Stimulated activated CD8-positive, alpha-beta memory T cell treated with anti-CD3 and anti-CD28 coated beads, Interleukin-12 subunit alpha, Interleukin-12 subunit beta, amount 100 ng/mL, for 24 hours (primary cell): ENCODE data around the gene RNF8.

Experiments
- DNase-seq: peaks from one replicate; pipeline ENCODE4 v3.0.0-alpha.2; 2020; ENCODE audit errors: extremely low read depth

Gene RNF8

DNA sequence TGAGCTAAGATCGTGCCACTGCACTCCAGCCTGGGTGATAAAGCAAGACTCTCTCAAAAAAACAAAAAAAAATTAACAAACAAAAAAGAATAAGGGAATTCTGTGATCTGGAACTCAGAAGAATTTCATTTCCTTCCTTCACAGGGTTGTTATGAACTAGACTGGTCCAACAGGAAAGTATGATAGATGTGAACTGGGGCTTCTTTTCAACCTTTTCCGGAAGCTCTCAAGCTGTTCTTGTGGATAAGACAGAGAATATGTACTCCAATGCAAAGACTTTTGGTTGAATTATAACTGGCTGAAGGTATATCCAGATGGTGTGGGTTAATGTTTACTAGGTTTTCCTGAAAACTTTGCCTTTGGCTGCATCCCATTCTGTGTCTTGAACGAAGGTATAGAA is 5.3 kb downstream of the RNF8 start:
- DNase-seq, result no peak

GRCh38 chr6:37362101-37362828 is 8.5 kb downstream of the RNF8 start:
- no peak for DNase-seq

DNA sequence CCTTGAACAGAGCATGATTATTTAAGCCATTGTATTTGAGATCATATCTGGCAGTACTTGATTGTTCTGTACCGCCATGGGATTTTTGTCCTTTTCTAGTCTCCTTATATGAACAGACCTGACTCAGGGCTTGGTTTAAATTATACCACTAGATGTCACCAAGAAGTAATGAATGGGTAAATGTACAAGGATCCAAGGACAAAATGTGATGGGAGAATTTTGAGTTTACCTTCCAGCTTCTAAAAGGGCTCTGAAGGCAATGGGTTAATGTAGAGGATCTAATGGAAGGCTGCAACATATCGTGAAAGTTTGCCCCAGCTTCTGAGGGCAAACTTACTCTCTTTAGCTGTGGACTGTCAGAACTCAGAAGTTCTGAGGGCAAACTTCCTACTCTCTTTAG is 12.0 kb downstream of the RNF8 start:
- no peak for DNase-seq

DNA sequence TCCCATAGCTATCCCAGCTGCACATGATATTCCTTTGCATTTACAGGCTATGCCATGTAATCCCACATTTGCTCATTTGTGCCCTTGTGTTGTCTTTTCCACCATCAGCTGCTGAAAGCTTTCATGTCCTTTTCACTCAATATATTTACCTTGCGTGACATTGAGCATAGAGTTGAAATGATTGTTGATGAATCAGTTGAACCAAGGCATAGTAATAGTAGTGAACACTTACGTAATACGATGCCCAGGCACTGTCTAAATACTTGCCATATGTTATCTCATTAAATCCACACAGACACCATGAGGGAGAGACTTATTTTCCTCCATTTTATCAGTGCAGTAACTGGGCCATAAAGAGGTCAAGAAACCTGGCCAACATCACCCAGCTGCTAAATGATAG is 13.1 kb downstream of the RNF8 start:
- no peak for DNase-seq

DNA sequence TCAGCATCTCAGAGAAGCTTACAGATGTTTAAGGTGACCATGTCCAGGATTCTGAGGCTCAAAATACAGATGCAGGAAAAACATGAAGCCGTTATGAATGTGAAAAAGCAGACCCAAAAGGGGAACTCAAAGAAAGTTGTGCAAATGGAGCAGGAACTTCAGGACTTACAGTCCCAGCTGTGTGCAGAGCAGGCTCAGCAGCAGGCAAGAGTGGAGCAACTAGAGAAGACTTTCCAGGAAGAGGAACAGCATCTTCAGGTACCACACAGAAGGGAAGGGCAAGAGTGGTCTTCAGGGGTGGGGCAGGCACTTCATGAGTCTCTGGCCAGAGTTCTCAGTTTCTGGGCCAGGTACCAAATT is 15.2 kb downstream of the RNF8 start:
- no peak for DNase-seq

- no peak for DNase-seq
Observed at GRCh38 chr6:37369321-37370201, 15.8 kb downstream of the RNF8 start.

DNA sequence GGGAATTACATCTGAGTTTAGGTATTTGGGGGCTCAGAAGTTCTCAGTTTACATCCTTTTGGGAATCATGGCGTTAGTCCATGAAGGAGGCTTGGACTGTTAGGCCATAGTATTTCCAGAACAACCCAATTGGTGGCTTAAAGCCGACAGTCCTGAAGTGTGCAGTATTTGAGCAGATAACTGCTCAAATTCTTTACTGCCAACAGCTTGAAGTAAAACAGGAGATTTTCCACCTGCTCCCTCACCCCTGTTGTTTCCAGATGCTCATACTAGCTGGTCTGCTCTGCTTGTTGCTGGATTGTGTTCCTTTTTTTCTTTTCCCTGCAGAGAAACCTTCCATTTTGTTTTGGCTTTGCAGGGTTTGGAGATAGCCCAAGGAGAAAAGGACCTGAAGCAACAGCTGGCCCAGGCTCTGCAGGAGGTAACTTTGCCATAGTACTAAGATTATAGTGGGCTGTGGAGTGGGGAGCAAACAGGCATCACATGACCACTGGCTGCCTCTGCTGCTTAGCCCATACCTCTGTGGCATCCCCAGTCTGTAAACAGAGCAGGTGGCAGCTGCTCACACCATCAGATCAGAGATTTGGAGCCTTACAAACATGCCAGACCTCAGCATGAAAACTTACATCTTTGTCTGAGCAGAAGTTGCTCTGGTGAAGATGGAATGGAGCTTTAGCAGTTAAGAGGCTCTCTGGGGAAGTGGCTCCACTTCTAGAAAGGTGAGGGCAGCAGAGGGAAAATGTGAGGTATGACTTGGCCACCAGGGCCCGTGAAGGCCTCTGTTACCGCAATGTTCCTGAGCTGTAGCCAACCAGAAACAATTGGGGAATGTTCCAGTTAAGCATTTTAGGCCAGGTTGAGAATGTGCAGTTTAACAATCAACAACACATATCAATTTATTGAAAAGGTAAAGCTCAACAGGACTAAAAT is 17.6 kb downstream of the RNF8 start:
- no peak for DNase-seq

GRCh38 chr6:37372116-37372515 is 18.3 kb downstream of the RNF8 start:
- no peak for DNase-seq

GRCh38 chr6:37373822-37374471 is 20.2 kb downstream of the RNF8 start:
- DNase-seq, result no peak

- DNase-seq, result no peak
Observed at GRCh38 chr6:37375376-37375775, 21.6 kb downstream of the RNF8 start.

GRCh38 chr6:37376078-37376743 is 22.4 kb downstream of the RNF8 start:
- no peak for DNase-seq

DNA sequence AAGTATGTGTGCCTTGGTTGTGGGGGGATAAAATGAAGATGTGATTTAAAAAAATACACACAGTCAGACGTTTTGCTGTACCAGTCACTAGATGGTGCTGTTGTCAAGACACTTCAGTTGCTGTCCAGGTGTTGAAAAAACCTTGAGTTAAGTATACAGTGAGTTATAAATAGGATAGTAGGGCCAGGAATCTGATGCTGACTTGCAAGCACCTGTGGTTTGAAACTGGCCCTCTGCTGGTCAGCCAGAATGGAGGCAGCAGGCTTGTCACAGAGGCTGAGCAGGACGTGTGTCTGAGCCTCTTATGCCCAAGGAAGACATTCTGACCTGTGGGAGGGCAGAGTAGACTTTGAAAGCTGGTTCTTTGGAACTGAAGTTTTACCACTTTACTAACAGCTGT is 27.8 kb downstream of the RNF8 start:
- DNase-seq, result no peak

DNA sequence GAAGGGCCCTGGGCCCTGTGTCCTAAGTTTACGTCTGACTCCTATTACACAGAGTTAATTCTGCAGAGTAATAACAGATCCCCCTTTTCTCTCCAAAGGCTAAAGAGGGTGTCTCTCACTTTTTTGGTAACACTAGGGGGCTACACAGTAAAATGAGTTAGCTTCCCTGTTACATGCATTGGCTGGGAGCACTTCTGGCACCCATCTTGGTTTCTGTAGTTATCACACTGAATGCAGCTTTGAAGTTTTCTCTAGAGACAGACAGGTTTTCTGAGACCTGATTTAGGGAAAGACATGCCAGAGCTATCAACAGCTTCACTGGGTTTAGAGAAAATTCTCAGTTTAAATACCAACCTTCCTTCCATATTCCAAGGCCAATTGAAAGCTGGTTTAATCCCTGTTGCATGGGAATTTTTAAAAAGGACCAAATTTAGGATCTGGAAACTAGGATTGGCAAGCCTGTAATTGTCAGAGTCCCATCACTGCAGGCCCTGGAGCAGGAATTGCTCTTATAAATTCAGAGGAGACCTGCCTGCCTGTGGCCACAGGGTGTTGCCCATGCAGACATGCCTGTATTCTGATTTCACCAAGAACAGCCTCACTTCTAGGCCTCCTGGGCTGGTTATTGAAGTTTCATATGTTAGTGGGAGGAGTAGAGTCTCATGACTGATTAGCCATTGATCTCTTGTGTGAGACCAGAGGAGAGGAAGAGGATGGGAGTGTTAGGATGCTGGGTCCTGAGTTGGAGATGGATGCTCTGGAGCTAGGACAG is 29.4 kb downstream of the RNF8 start:
- no peak for DNase-seq

- no peak for DNase-seq
Observed at GRCh38 chr6:37388578-37388977, 34.8 kb downstream of the RNF8 start.

DNA sequence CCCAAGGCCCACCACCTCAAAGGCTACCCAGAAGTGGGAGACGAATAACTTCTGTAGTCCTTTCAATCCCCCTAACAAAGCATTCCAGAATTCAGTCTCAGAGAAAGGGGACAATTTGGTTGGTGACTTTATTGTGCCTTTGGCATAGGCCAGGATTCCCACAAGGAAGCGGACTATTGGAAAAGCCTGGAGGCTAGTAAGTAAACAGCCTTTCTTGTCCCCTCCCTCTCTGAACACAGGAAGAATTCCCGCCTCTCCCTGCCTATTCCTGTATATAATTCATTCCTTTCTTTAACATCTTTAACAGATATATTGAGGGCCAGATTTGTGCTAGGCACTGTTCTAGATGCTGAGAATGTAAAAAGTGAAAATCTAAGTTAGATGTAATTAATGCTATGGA is 36.1 kb downstream of the RNF8 start:
- no peak for DNase-seq

GRCh38 chr6:37391120-37391519 is 37.3 kb downstream of the RNF8 start:
- DNase-seq, result no peak

- no peak for DNase-seq
Observed at GRCh38 chr6:37392821-37393220, 39.0 kb downstream of the RNF8 start.

DNA sequence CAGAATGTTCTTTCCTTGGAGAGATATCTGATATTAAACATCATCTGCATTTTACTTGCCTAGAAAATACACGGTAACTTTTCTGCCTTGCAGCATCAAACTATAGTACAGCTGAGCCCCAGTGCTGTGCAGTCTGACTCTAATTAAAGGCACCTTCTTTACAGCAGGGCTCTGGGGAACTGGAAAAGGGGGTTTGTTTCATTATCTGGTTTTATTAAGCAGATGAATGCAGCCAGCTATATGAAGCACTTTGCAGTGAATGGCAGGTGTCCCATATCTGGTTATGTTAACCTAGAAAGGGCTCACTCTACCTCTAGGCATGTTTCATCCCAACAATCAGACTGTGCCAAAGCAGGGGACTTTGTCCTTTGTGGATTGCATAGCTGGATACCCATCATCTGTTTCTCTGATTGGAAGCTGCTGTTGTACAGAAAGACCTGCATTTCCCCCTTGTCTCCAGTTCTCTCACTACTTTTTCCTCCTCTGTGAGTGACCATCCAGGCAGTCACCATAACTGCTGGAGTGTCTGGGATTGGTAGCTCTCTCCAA is 39.7 kb downstream of the RNF8 start:
- DNase-seq, result no peak

DNA sequence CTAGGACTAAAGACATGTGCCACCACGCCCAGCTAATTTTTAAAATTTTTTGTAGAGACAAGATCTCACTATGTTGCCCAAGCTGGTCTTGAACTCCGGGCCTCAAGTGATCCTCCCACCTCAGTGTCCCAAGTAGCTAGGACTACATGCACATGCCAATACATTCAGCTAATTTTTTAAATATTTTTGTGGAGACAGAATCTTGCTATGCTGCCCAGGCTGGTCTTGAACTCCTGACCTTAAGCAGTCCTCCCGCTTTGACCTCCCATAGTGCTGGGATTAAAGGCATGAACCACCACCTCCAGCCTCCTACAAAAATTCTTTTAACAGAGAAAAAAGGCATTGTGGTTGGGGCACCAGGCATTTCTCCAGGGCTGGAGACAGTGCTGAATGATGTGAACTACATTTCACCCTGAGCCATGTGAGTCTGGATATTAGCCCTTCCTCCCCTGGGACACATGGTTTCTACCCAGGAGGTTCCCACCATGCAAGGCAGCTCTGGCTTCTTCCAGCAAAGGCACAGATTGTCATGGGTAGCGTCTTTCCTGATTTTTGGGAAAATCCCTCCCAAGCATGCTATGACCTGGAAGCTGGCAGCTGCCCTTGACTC is 42.9 kb downstream of the RNF8 start:
- no peak for DNase-seq

DNA sequence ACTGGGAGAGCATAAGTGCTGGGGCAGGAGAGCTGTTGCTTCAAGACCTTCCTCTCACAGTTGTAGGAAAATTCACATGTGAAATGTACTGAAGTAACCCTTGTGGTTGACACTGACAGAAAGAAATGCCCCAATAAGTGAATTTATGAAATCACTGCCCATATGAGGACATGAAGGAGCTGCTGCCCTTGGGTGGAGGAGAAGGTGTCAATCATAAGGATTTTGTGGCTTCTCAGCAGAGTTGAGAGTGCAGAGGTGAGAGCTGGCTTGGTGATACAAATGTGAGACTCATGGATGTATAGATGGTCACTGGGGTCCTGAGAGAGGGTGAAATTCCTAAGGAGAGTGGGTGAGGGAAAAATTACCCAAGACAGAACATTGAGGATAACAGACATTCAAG is 45.3 kb downstream of the RNF8 start:
- no peak for DNase-seq
